Ovary (tissue), 3 donors: ENCODE data around the gene SLC22A1.

ENCODE experiments used
- CTCF ChIP-seq, 3 donors: fragments of 450-650 bp in 2 of 3; fragments of 200-600 bp in 1 of 3; IDR thresholded peaks; one replicate each; pipeline versions ENCODE4 v1.5.1 to v1.8.0; 2016 to 2022; ENCODE audit warnings: antibody characterized with exemption in 3 of 3, mild to moderate bottlenecking in 1 of 3
- POLR2A ChIP-seq: fragments of 450-650 bp; IDR thresholded peaks from one replicate; pipeline ENCODE4 v1.6.1; 2017; ENCODE audit warnings: antibody characterized with exemption, mild to moderate bottlenecking, moderate library complexity
- donor health status: DM: no; HTN: no; CAD: no.

- TF ChIP-seq CTCF (IDR thresholded peaks at IDR 0.05) = no peak
- TF ChIP-seq POLR2A = no peak
Measured at GRCh38 chr6:160076009-160076408, 45.6 kb upstream of the SLC22A1 start.
